Hepatocyte (in vitro differentiated cells): Measurements from ENCODE around the gene LDLRAD4. TPM values are rescaled to one million over a fixed set of nuclear protein-coding genes. Genes with fewer than 3 reads are reported as not detected.

Experiments
- DNase-seq: peaks from one replicate; pipeline ENCODE4 v3.0.0-alpha.2; 2016; ENCODE audit warnings: low spot score
- H2AFZ ChIP-seq: fragments of 200-600 bp; sonication (generic); 2 replicates; pipeline ENCODE4 v1.6.0; 2016; ENCODE audit warnings: antibody characterized with exemption, mild to moderate bottlenecking
- H3K27ac ChIP-seq: fragments of 200-600 bp; sonication (generic); 2 replicates; pipeline ENCODE4 v1.5.1; 2016; ENCODE audit warnings: mild to moderate bottlenecking
- H3K27me3 ChIP-seq: fragments of 200-600 bp; sonication (generic); 2 replicates; pipeline ENCODE4 v1.6.1; 2016
- H3K36me3 ChIP-seq: fragments of 200-600 bp; sonication (generic); replicated peaks from 2 replicates; pipeline ENCODE4 v1.5.1; 2016; ENCODE audit warnings: low read depth; ENCODE audit not compliant: insufficient read depth
- H3K4me1 ChIP-seq: fragments of 200-600 bp; sonication (generic); 2 replicates; pipeline ENCODE4 v1.5.1; 2016; ENCODE audit warnings: mild to moderate bottlenecking, moderate library complexity; ENCODE audit not compliant: insufficient read depth
- H3K4me2 ChIP-seq: fragments of 200-600 bp; sonication (generic); 2 replicates; pipeline ENCODE4 v1.6.0; 2016
- H3K4me3 ChIP-seq: fragments of 200-600 bp; sonication (generic); 2 replicates; pipeline ENCODE4 v1.5.1; 2016; ENCODE audit warnings: mild to moderate bottlenecking
- H3K79me2 ChIP-seq: fragments of 200-600 bp; sonication (generic); 2 replicates; pipeline ENCODE4 v1.6.0; 2017; ENCODE audit warnings: mild to moderate bottlenecking
- H3K9me2 ChIP-seq: fragments of 200-600 bp; sonication (generic); replicated peaks from 2 replicates; pipeline ENCODE4 v1.6.0; 2017; ENCODE audit warnings: mild to moderate bottlenecking; ENCODE audit not compliant: insufficient read depth
- H3K9me3 ChIP-seq: fragments of 200-600 bp; sonication (generic); 2 replicates; pipeline ENCODE4 v1.5.1; 2016; ENCODE audit warnings: low read depth, mild to moderate bottlenecking
- H4K20me1 ChIP-seq: fragments of 200-600 bp; sonication (generic); 2 replicates; pipeline ENCODE4 v1.6.0; 2016; ENCODE audit warnings: mild to moderate bottlenecking; ENCODE audit not compliant: insufficient read depth, poor library complexity, severe bottlenecking
- CTCF ChIP-seq: fragments of 200-600 bp; sonication (generic); IDR thresholded peaks from 2 replicates; pipeline ENCODE4 v1.5.1; 2016; ENCODE audit warnings: antibody characterized with exemption, mild to moderate bottlenecking; ENCODE audit not compliant: poor library complexity
- EZH2 ChIP-seq: fragments of 200-600 bp; sonication (generic); IDR thresholded peaks from 2 replicates; pipeline ENCODE4 v1.6.1; 2016; ENCODE audit warnings: antibody characterized with exemption, mild to moderate bottlenecking, borderline replicate concordance
- EZH2phosphoT487 ChIP-seq: fragments of 200-600 bp; sonication (generic); IDR thresholded peaks from one replicate; pipeline ENCODE4 v1.6.1; 2018; ENCODE audit warnings: antibody characterized with exemption, mild to moderate bottlenecking, low read depth, moderate library complexity; ENCODE audit not compliant: unreplicated experiment, severe bottlenecking
- WGBS: methylation state at CpG from one replicate; pipeline ENCODE4 v1.1.6; 2016; ENCODE audit warnings: low lambda C conversion rate; ENCODE audit errors: missing lambda C conversion rate; 5-methylcytosine and 5-hydroxymethylcytosine counted together
- polyA plus RNA-seq: library from polyadenylated mRNA; unstranded; fragments of >200 nt; fragmentation: Nextera tagmentation; extraction: Ambion mirVana; gene quantifications from 2 replicates; pipeline ENCODE4 v1.2.1, GENCODE V29; 2016
- total RNA-seq: library from RNA; depleted of rRNA; stranded (reverse); fragments of >200 nt; gene quantifications from 2 replicates; pipeline ENCODE4 v1.2.3, GENCODE V29; 2014

The LDLRAD4 gene
- total and polyA plus RNA-seq, 2 experiments from 2014 or later = 15.1 to 29.0 TPM

- H3K4me2 ChIP-seq = peak overlapping the region; percentile 75
These were observed 393.8 kb downstream of the LDLRAD4 start for GRCh38 chr18:13612196-13612997.

GRCh38 chr18:13613099-13613498 lies 394.5 kb downstream of the LDLRAD4 start:
- Histone ChIP-seq H3K36me3 (no peaks in the 10 kb centered on the region), H3K4me3 (no peak overlapping the region)

More at GRCh38 chr18:13612196-13612997, 393.8 kb downstream of the LDLRAD4 start:
- Histone ChIP-seq H2AFZ (no peak overlapping the region), H3K4me3 (no peak overlapping the region), H3K9me3 (no peaks in the 10 kb centered on the region), H3K4me1 (peaks cover 18% of the 10 kb centered on the region), H3K79me2 (no peaks in the 10 kb centered on the region), H3K27me3 (peaks cover 25% of the 10 kb centered on the region), H3K36me3 (no peaks in the 10 kb centered on the region), H3K9me2 (no peaks in the 10 kb centered on the region), H4K20me1 (no peaks in the 10 kb centered on the region), H3K27ac (peak overlapping the region; percentile 53)
- no peak for TF ChIP-seq EZH2phosphoT487
- no peak for TF ChIP-seq EZH2
- TF ChIP-seq CTCF = no peak
- 63% methylated on average over 20 of the region's 20 CpGs for WGBS
- no peak for DNase-seq

GRCh38 chr18:13613591-13614501 lies 395.3 kb downstream of the LDLRAD4 start:
- 93% methylated on average over 21 of the region's 21 CpGs for WGBS
- H3K9me3 ChIP-seq = no peaks in the 10 kb centered on the region
- H4K20me1 ChIP-seq = no peaks in the 10 kb centered on the region
- no peak overlapping the region for H3K4me3 ChIP-seq
- H3K4me2 ChIP-seq = no peak overlapping the region
- H3K9me2 ChIP-seq = no peaks in the 10 kb centered on the region
- peaks cover 18% of the 10 kb centered on the region for H3K4me1 ChIP-seq
- no peaks in the 10 kb centered on the region for H3K36me3 ChIP-seq
- no peak overlapping the region for H3K27ac ChIP-seq
- H3K79me2 ChIP-seq = no peaks in the 10 kb centered on the region
- no peak for DNase-seq
- H3K27me3 ChIP-seq = peaks cover 25% of the 10 kb centered on the region
- no peak overlapping the region for H2AFZ ChIP-seq
- TF ChIP-seq CTCF (no peak), EZH2 (no peak), EZH2phosphoT487 (no peak)

More at GRCh38 chr18:13613099-13613498, 394.5 kb downstream of the LDLRAD4 start:
- no peak for DNase-seq
- Histone ChIP-seq H3K79me2 (no peaks in the 10 kb centered on the region), H3K4me2 (no peak overlapping the region), H3K9me2 (no peaks in the 10 kb centered on the region), H3K27me3 (peaks cover 25% of the 10 kb centered on the region), H4K20me1 (no peaks in the 10 kb centered on the region), H3K4me1 (peaks cover 18% of the 10 kb centered on the region), H3K27ac (no peak overlapping the region), H3K9me3 (no peaks in the 10 kb centered on the region), H2AFZ (no peak overlapping the region)
- no peak for TF ChIP-seq EZH2phosphoT487
- no peak for TF ChIP-seq CTCF
- TF ChIP-seq EZH2 = no peak
